HL-60 (cell line): ENCODE data around the gene STX19.

Experiments used
- DNase-seq, 2 experiments: peaks; one replicate each; pipeline ENCODE4 v3.0.0-alpha.2; 2010 to 2020; ENCODE audit warnings: low read depth in 1 of 2, low spot score in 1 of 2
- H3K27ac ChIP-seq: fragments of 250-450 bp; sonication (Bioruptor Pico); replicated peaks from 2 replicates; pipeline ENCODE4 v1.5.1; 2020; ENCODE audit warnings: mild to moderate bottlenecking, moderate library complexity
- H3K27me3 ChIP-seq: fragments of 250-450 bp; sonication (Bioruptor Pico); 2 replicates; pipeline ENCODE4 v1.5.1; 2021; ENCODE audit warnings: mild to moderate bottlenecking, moderate library complexity; ENCODE audit not compliant: insufficient read depth, poor library complexity, severe bottlenecking
- H3K4me3 ChIP-seq: replicated peaks from 2 replicates; pipeline ENCODE4 v1.5.1; 2011; ENCODE audit warnings: mild to moderate bottlenecking, control low read depth, low read length; ENCODE audit not compliant: insufficient read depth
- CTCF ChIP-seq: IDR thresholded peaks from one replicate; pipeline ENCODE4 v1.5.1; 2011; ENCODE audit warnings: low read length, control low read depth, inconsistent platforms; ENCODE audit not compliant: insufficient read depth
- GABPA ChIP-seq: IDR thresholded peaks from 2 replicates; pipeline ENCODE4 v1.6.1; 2012; ENCODE audit warnings: low read depth
- POLR2AphosphoS5 ChIP-seq: IDR thresholded peaks from 2 replicates; pipeline ENCODE4 v1.6.1; 2012; ENCODE audit warnings: low read depth
- REST ChIP-seq: IDR thresholded peaks from 2 replicates; pipeline ENCODE4 v1.6.1; 2012; ENCODE audit warnings: low read depth; ENCODE audit not compliant: insufficient replicate concordance
- SPI1 ChIP-seq: IDR thresholded peaks from 2 replicates; pipeline ENCODE4 v1.6.1; 2012; ENCODE audit warnings: low read depth, mild to moderate bottlenecking, borderline replicate concordance

The STX19 gene

GRCh38 chr3:94065819-94066480 is 37.6 kb upstream of the STX19 start:
- no peak overlapping the region for H3K27ac ChIP-seq
- H3K4me3 ChIP-seq, result no peak overlapping the region
- DNase-seq, result no peak
- TF ChIP-seq CTCF (no peak), POLR2AphosphoS5 (no peak), REST (no peak)
- no peaks in the 10 kb centered on the region for H3K27me3 ChIP-seq

GRCh38 chr3:94065122-94065521 is 36.7 kb upstream of the STX19 start:
- Histone ChIP-seq H3K4me3 (no peak overlapping the region), H3K27ac (no peak overlapping the region), H3K27me3 (no peaks in the 10 kb centered on the region)
- no peak for DNase-seq
- TF ChIP-seq REST (no peak), POLR2AphosphoS5 (no peak), GABPA (no peak), SPI1 (no peak), CTCF (no peak)

- Histone ChIP-seq H3K27me3 (no peaks in the 10 kb centered on the region), H3K27ac (peak overlapping the region; percentile 96), H3K4me3 (peak overlapping the region; percentile 76)
- DNase-seq, result no peak
- TF ChIP-seq POLR2AphosphoS5, result no peak
- TF ChIP-seq SPI1, result no peak
- no peak for TF ChIP-seq GABPA
- no peak for TF ChIP-seq CTCF
- no peak for TF ChIP-seq REST
Measured at GRCh38 chr3:94064243-94064860, 36.0 kb upstream of the STX19 start.
